Dermis microvascular lymphatic vessel endothelial cell (primary cell): Measurements from ENCODE around the gene CDC37L1. TPM values are rescaled to one million over a fixed set of nuclear protein-coding genes. Genes with fewer than 3 reads are reported as not detected.

Source experiments
- DNase-seq, 2 donors: peaks; one replicate each; pipeline versions ENCODE4 v3.0.0 to v3.0.0-alpha.2; 2010; ENCODE audit warnings: low read depth in 2 of 2
- total RNA-seq: library from RNA; depleted of rRNA; stranded (reverse); fragments of >200 nt; gene quantifications from 2 replicates; pipeline ENCODE4 v1.2.1, GENCODE V29; 2014

Gene CDC37L1
- total RNA-seq, 1 donor from 2014 or later, result 5.1 TPM

DNA sequence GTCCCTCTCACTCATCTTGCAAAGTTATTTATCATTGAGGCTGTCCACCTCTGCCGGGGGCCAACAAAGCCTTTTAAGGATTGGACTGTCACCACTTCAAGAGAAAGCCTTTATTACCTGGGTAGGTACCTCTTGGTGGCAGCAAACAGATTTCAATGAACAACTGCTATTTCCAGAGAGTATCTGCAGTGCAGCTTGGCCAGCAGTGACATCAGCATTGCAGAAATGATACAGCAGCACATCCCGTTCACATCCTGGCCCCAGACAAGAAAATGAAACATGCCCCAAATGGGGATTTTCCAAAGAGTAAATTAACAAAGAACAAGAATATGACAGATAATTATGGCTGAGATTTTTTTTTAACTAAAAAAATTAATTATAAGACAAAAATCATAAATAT lies 10.8 kb upstream of the CDC37L1 start:
- no peak for DNase-seq

DNA sequence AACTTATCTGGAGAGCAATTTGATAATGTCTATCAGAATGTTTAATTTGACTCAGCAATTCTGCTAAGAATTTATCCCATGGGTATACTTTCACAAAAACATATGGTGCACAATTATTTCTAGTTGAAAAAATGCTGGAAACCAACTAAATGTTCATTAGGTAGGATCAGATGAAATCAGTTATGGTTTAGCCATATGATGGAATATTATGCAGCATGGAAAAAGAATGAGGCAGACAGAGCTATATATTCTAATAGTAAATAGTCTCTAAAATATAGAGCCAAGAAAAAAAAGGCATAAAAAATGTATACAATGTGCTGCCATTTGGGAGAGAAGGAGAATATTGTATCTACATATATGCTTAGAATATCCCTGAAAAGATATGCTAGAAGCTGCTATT lies 9.5 kb upstream of the CDC37L1 start:
- DNase-seq, result no peak

DNA sequence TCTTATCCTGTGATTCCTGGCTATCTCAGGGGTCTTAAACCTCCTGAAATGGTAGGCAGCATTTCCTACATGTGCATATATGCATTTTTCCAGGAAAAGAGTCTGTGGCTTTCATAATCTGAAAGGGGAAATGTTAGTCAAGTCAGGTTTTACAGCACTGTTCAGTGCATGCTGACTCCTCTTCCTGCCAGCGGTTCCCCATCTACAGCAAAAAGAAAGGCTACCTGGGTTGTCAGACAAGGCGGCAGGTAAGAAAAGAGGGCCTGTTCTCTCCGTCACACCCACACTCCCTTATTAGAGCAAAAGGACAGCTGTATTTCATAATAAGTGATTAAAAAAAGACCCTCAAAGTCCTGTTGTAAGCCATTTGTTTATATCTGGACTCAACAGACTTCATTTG lies 8.8 kb upstream of the CDC37L1 start:
- no peak for DNase-seq

DNA sequence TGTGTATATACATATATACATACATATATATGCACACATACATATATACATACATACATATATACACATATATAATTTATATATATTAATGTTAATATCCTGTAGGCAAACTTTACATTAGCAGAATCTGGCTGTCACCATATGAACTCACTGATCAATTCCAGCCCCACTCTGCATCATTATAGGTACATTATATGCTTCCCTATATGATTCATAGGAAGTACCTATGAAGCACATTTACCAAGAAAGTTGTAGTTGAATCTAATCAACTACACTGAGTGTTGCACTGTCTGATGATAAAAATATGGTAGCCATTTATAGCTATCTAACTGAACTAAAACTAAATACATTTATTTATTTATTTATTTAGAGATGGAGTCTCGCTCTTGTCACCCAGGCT lies 7.6 kb upstream of the CDC37L1 start:
- no peak for DNase-seq

DNA sequence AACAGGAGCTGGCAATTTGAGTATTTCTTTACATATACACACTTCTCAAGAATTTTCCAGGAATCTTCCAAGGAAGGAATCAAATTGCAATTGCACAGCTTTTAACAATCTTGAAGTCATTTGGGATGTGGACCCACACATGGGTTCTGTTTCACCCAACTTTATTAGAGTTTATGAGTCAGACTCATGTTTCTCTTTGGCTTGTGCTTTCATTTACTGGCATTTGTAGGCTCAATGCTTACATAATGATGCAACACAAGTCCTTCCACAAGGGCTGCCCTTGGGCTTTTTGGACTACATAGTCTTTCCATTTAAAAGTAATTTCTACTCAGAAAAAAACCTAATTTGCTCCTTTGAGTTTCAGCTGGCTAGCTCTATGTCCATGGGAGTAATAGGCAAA lies 4.6 kb upstream of the CDC37L1 start:
- DNase-seq, result no peak

DNA sequence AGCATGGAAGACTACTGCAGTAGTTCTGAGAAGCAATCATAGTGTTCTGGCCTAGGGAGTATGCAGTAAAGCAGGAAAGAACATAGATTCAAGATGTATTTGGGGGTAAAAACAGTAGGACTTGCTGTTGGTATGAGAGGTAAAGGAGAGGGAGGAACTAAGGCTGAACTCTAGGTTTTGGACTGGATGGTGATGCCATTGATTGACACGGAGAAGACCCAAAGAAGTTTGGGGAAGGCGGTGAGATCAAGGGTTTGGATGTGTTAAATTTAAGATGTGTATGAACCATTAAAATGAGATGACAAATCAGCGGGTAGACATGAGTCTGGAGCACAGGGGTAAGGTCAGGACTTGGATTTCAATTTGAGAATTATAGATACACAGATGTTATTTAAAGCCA lies 2.0 kb upstream of the CDC37L1 start:
- DNase-seq, result no peak

DNA sequence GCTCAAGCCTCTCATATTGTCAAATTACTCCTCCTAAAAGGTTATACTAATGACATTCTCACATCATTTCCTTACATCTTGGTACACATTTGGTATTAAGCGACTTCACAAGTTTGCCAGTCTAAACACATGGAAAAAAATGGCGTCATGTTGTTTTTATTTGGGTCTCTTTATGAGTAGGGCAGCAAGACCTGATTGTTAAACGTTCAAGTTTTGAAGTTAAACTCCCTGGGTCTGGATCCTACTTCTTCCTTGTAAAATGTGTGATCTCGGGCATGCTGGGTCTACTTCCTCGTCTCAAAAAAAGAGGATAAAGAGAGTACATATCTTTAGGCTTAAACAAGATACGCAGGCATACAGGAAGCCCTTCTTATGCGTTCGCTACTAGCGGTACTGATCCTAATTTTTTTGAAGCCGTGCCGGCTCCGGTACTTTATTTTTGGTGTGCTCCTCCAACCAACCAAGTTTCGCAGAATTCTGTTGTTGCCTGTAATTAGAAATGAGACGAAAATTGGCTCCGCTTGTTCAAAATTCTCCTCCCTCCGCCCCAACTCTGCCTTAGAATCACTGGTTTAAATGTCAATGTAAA lies 596 bp upstream of the CDC37L1 start:
- peak; percentile 40 to 45 for DNase-seq

DNA sequence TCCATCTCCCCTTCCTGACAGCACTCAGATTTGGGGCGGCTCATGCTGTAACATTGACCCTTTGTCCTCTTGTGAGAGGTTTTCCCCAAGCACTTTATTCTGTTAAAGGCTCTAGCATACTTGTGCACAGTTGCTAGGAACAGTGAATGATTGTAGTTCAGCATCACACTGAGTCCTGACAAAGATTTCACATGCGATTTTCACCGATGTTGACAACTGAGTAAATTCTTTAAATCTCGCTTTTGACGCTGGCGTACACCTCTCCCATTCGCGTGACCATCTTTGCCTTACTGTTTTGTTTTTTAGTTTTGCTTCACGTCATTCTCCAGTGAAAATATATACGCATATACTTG lies 780 bp downstream of the CDC37L1 start:
- peak in 1 of 2 donors; percentile 16 for DNase-seq

DNA sequence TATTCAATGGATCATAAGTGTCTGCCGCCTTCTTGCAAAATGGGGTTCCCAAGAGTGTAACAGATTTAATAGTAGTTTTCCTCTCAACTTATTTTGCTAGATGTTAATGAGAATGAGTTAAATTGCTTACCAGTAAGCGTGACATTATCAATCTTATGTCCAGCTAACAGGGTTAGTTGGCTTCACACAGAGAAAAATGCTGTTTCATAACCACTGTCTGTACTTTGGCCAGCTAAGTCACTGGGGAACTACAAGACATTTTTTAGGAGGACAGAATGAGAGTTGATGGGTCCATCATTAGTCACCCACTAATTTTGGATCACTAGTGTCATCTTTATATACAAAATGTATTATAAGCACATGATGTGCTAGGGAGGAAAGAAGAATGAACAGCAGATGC lies 1.4 kb downstream of the CDC37L1 start:
- no peak for DNase-seq

DNA sequence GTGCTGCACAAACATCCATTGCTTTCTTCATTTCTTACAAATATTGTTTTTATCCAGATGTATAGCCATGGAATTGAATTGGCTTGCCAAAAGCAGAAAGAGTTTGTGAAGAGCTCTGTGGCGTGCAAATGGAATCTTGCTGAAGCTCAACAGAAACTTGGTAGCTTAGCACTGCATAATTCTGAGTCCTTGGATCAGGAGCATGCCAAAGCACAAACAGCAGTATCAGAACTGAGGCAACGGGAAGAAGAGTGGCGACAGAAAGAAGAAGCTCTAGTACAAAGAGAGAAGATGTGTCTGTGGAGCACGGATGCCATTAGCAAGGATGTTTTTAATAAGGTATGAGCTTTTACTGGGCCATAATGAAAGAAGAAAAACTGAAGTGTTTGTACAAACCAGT lies 5.5 kb downstream of the CDC37L1 start:
- no peak for DNase-seq

DNA sequence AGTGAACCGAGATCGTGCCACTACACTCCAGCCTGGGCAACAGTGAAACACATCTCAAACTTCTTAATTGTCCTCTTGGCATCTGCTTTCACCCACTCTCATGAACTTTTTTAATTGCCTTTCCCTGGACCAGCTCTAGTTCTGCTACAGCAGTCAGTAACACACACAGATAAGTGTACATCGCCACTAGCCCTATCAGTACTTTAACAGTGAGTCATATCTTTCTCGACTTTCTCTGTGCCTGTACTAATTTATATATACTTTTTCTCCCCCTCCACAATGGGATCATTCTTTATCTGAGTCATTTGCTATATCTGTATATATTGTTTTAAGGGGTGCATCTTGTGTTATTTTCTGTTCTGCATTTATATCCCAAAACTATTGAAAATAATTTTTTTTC lies 6.7 kb downstream of the CDC37L1 start:
- DNase-seq, result no peak

DNA sequence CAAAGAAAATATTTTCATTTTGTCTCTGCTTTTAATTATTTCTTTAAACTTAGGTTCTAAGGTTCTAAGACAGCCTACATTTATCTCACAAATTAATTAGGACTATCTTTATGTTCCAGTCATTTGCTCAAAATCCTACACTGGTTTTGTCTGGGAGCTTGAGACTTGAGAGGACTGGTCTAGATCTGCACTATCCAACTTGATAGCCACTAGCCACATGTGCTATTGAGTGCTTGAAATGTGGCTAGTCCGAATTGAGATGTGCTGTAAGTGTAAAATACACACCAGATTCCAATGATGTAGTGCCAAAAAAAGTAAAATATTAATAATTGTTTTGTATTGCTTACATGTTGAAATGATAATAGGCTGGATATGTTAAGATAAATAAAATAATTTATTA lies 7.2 kb downstream of the CDC37L1 start:
- no peak for DNase-seq

DNA sequence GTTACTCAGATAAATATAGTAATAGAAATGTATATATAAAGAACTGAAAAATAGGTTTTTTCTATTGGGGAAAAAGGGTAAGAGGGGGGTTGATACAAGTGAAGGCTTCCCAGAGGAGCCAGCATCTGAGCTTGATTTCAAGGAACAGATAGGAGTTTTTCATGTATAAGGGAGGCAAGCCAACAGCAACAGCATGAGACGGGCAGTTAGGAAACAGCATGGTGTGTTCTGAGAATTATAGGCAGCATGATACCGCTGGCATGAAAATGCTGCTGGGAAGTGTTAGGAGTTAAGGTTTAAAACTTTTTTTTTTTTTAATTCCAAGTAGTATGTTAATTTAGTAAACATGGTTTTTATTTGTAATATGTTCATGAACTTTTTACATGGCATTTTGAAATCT lies 9.7 kb downstream of the CDC37L1 start:
- DNase-seq, result no peak

DNA sequence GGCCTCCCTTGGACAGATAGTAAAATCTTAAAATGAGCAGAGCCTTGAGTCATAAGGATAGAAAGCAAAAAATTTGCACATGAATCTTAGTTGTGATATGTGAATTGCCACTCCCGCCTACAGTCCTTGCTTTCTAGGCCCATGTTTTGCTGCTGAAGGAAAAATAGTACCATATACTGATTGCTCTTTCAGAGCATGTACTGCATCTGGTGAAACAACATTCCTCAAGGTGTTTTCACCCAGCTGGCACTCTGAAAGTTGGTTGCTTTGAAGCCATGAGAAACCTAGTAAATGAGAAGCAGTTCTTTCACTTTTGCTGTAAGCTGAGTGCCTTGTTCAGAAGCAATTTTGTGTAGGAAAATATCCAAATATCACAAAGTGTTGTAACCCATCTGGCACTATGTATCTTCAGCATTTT lies 10.3 kb downstream of the CDC37L1 start:
- no peak for DNase-seq

DNA sequence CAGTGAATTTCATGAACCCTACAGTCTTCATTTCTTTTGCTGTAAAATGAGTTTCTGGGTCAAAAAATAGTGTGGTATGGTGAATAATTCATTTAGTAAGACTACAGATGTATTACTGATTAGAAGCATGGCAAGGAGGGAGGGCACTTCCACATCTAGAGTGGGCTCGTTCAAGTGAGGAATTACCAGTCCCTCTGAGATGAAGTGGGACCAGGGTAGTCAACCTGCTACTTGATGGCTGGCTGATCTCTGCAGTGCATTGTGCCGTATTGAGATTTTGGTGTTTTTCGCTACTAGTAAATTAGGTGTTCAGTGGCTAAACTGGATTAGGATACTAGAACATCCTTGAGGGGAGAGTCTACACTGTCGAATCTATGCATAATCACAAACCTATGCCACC lies 10.8 kb downstream of the CDC37L1 start:
- no peak for DNase-seq

DNA sequence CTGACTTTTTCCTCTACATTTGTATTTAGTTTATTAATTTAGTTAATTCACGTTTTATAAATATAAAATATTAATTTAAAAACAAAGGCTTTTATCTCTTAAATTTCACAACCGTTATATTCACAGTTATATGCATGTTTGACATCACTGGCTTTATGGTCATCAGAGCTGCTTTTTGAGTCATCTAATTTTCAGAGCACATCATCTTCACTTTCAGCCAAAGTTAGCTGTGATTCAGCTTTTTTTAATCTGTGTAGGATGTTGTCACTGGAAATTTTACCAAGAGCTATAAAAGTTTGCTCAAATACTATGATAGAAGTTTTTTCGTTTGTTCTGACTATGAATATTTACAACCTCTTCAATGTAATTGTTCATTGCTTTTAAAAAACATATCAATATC lies 12.4 kb downstream of the CDC37L1 start:
- DNase-seq, result no peak

DNA sequence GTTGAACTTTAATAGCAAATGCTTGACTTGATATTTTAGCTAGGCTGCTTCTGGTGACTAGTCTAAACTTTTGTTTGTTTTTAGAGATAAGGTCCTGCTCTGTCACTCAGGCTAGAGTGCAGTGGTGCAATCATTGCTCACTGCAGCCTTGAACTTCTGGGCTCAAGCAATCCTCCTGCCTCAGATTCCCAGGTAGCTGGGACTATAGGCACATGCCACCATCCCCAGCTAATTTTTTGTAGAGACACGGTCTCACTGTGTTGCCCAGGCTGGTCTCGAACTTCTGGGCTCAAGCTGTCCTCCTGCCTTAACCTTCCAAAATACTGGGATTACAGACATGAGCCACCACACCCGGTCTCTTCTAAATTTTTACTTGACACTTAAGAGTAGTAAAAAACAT lies 20.7 kb downstream of the CDC37L1 start:
- DNase-seq, result no peak

DNA sequence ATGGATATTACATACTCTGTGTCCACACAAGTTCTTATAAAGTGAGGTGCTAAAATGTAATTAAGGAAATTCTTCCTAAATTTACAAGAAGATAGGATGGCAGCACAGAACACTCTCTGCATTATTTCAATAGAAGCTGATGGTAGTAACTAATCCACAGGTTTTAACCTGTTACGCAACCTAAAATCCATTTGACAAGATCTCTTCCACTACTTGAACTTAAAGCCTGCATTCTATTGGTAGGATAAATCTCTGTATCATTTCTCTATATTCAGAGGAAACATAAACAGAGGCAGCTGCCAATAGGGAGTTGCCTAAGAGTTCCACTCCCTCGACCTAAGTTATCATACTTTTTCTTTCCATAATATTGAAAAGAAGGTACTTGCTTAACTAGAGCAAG lies 21.6 kb downstream of the CDC37L1 start:
- DNase-seq, result no peak

DNA sequence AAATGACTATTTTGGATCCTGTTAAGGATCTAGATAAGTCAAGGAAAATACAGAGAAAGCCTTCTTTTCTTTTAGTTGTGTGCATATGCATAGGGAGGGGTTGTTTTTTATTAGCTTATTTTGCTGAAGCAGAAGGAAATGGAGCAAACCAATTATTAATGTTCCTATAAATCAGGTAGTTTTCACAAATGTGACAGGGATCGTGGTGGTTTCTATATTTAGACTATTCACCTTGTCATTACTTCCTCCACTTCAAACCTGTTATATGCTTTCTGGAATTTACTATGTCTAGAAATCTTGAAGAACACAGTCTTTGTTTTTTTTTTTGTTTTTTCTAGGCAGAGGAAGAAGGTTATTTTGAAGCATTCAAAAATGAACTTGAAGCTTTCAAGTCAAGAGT lies 22.2 kb downstream of the CDC37L1 start:
- DNase-seq, result no peak

DNA sequence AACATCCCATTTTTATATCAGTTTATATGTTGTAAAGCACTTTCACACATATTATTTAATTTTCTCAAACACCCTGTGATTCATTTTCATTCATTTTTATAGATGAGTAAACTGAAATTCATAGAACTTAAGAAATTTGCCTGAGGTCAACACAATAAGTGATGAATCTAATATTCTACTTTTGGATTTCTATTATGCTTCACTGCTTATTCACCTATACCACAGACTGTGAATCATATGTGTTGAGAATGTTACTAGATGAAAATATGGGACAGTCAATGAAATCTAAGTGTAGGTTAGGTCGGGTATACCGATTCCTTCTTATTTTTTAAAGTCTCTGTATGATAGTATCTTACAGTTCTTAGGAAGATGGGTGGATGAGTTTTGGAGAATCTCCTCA lies 24.8 kb downstream of the CDC37L1 start:
- DNase-seq, result no peak

DNA sequence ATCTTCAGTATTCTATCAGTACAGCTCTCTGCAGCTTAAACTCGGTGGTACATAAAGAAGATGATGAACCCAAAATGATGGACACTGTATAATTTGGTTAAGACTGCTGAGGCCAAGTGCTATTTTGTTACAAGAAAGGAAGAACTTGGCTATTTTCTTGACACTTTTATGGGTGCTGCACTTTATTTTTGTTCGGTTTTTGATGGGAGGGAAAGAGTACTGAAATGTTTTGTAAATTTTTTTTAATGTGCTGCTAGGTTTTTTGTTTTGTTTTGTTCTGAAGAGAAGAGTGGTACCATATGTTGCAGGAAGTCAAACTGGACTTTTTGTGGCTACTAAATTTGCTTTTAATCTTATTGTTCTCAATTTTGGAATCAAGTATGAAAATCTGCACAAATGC lies 26.7 kb downstream of the CDC37L1 start:
- DNase-seq, result no peak

DNA sequence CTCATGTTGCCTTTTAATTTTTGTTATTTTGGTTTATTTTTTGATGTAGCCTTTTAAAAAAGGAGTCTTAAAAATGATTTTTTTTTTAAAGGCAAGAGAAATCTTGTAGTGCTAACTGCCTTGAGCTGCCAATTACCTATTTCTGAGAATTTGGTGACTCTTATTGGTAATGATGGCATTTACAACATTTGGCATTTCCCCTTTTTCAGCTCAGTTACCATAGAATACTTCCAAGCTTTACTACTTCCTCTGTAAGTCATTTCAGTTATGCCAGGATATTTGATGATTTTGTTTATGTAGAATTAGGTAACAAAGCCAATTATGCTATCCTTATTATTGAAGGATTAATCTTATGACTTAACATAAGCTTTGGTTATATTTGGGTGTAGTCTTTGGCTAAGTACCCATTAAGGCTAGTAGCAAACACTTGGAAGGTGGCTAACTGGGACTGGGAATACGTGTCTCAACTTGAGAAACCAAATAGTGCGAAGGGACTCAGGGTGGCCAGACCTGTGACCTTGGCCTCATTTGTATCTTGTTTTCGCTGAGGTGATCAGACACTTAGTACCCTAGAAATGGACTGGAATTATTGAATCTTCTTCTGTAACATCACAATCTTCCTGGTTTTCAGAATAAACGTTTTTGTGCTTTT lies 27.7 kb downstream of the CDC37L1 start:
- no peak for DNase-seq

DNA sequence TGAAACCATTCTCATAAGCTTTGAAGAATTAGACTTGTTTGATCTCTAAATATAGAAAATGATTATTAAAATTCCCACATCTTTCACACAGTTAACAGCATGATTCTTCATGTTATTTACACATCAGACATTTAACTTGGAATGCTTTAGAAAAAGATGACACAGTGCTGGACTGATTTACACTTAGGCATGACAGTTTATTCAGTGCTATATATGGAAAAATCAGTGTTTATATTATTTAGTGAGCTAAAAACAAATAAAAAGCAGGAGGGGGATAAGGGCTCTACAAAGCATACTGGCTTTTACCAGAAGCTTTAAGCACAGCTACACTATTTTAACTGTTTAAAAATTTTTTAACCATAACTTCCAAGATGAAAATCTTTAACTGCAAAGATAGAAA lies 30.0 kb downstream of the CDC37L1 start:
- no peak for DNase-seq

DNA sequence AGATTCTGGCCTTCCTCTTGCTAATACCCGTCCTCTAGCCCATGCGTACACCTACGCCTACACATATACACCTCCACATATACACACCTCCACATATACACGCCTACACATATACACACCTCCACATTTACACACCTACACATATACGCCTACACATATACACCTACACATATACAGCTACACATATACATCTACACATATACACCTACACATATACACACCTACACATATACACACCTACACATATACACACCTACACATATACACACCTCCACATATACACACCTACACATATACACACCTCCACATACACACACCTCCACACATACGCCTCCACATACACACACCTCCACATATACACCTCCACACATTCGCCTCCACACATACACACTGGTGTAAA lies 34.5 kb downstream of the CDC37L1 start:
- no peak for DNase-seq
